Measurements from ENCODE around the gene RYR3. TPM values are rescaled to one million over a fixed set of nuclear protein-coding genes. Genes with fewer than 3 reads are reported as not detected.
"Not testable (repeated sequence)": the region's sequence is repeated elsewhere in the genome, so short reads cannot be mapped to it uniquely, and the experiment has no call there.

RYR3 gene
- total RNA-seq, 4 donors from 2014 or later, result 0.38 to 1.8 (median 1.2) TPM

DNA sequence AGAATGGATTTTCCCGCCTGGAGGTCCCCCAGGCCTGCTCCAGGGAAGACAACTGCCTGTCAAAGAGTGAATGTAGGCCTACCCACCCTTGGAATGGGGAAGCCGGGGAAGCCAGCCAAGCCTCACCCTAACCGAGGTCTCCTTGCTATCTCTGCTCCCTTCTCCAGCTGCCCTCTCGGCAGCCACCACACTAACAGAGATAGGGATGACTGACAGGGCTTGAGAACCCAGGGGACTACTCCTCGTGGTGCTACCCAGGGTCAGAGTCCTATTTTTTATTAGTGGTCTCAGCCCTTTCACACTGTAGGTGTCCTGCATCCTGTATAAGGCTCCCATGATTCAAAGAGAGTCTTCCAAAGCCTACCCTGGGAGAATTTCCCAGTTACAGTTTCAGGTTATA, 496.9 kb downstream of the RYR3 start:
- no peak for TF ChIP-seq POLR2A (IDR thresholded peaks at IDR 0.05)
- TF ChIP-seq, protein P1, sequence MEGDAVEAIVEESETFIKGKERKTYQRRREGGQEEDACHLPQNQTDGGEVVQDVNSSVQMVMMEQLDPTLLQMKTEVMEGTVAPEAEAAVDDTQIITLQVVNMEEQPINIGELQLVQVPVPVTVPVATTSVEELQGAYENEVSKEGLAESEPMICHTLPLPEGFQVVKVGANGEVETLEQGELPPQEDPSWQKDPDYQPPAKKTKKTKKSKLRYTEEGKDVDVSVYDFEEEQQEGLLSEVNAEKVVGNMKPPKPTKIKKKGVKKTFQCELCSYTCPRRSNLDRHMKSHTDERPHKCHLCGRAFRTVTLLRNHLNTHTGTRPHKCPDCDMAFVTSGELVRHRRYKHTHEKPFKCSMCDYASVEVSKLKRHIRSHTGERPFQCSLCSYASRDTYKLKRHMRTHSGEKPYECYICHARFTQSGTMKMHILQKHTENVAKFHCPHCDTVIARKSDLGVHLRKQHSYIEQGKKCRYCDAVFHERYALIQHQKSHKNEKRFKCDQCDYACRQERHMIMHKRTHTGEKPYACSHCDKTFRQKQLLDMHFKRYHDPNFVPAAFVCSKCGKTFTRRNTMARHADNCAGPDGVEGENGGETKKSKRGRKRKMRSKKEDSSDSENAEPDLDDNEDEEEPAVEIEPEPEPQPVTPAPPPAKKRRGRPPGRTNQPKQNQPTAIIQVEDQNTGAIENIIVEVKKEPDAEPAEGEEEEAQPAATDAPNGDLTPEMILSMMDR (IDR thresholded peaks at IDR 0.05), result no peak
- whole genome bisulfite sequencing, 2 donors, result 71 to 78% methylated on average over 5 of the region's 5 CpGs
- intact Hi-C loops (cut with DNase I; ENCODE audit: low total_unique reads), result no loop called here

DNA sequence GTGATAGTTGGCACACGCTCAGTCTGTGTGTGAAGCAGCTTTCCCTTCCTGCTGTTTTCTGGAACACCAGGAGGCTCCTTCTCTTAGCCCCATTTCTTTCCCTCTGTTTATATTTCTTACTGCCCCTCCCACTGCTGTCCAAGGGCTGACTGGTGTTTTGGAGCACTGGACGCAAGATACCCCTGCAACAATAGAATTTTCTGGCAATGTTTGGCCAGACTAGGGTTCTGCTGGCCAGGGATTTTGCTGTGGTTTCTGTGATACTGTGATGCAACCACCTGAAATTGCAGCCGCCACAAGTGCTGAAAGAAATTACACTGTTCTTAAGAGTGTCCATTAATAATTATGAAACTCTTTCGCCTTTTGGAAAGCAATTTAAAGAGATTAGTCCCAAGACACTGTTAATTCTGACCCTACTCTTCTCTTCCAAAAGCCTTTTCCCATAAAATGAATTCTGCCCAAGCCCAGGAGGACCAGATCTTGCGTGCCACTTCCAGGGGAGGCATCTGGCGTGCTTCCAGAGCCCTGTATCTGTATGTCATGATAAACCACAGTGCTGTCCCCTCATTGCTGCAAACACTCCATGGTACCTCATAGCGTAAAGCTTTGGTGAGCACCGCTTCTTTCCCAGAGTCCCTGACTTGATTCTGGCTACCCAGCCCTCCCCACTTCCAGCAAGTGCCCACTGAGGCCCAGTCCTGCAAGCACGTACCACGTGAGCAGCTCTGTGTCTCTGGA, 498.1 kb downstream of the RYR3 start:
- 86 to 88% methylated on average over 10 of the region's 10 CpGs for WGBS, 2 donors
- TF ChIP-seq, protein P1 (IDR thresholded peaks at IDR 0.05), result no peak
- no peak for TF ChIP-seq POLR2A (IDR thresholded peaks at IDR 0.05)

More for the DNA sequence above, 496.9 kb downstream of the RYR3 start:
- DNase-seq (ENCODE audit: low spot score in 2 of 2), result no peak
- no peak overlapping the region for H3K4me3 ChIP-seq (ENCODE audit: low read depth, poor library complexity, severe bottlenecking)

DNA sequence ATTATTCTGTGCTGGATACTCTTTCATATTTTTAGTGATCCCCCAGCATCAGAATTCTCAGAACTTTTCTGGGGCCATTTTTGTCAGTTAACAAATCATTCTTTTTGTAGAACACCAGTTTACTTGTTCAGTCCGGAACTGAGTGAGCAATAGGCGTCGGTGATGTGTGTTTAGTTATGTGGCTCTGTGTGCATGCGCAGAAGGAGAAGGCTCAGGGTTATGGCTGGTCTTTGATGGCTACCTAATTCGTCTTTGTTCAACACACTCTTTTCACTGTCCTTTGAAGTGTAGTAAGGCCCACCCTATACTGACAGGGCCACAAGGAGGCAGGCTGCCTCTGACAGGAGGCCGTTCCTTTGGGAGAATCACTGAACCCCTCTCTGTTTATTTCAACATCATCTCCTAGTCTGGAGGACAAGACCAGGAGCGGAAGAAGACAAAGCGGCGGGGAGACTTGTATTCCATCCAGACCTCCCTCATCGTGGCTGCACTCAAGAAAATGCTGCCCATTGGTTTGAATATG, 499.4 kb downstream of the RYR3 start:
- WGBS, 2 donors, result 90 to 91% methylated on average over 10 of the region's 10 CpGs
- no peak for DNase-seq (ENCODE audit: low spot score in 2 of 2)
- intact Hi-C loops (cut with DNase I; ENCODE audit: low total_unique reads), result no loop called here
- TF ChIP-seq, protein P1 (IDR thresholded peaks at IDR 0.05), result no peak
- TF ChIP-seq POLR2A (IDR thresholded peaks at IDR 0.05), result no peak
- H3K4me3 ChIP-seq (ENCODE audit: low read depth, poor library complexity, severe bottlenecking), result no peak overlapping the region

More for the DNA sequence above, 498.1 kb downstream of the RYR3 start:
- no peak overlapping the region for H3K4me3 ChIP-seq (ENCODE audit: low read depth, poor library complexity, severe bottlenecking)
- intact Hi-C loops (cut with DNase I; ENCODE audit: low total_unique reads), result no loop called here
- no peak for DNase-seq (ENCODE audit: low spot score in 2 of 2)

DNA sequence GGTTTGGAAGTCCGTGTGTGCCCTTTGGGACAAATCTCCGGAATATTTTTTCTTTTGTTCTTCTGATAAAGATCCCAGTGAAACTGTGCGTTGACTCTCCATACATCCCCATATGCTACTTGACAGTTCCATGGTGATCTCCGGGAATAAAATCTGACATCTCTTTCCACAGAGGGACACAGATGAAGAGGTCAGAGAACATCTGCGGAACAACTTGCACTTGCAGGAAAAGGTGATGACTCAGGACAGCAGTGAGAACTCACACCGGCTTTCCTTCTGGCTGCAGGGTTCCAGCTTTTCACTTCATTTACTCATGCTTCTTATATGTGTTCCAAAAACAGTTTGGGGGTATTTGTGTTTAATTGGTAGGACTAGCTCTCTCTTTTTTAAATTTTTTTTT, 500.0 kb downstream of the RYR3 start:
- TF ChIP-seq, protein P1 (IDR thresholded peaks at IDR 0.05), result no peak
- TF ChIP-seq POLR2A (IDR thresholded peaks at IDR 0.05), result no peak
- H3K4me3 ChIP-seq (ENCODE audit: low read depth, poor library complexity, severe bottlenecking), result no peak overlapping the region
- intact Hi-C loops (cut with DNase I; ENCODE audit: low total_unique reads), result no loop called here
- DNase-seq (ENCODE audit: low spot score in 2 of 2), result no peak
- 74 to 75% methylated on average over 6 of the region's 6 CpGs for WGBS, 2 donors

DNA sequence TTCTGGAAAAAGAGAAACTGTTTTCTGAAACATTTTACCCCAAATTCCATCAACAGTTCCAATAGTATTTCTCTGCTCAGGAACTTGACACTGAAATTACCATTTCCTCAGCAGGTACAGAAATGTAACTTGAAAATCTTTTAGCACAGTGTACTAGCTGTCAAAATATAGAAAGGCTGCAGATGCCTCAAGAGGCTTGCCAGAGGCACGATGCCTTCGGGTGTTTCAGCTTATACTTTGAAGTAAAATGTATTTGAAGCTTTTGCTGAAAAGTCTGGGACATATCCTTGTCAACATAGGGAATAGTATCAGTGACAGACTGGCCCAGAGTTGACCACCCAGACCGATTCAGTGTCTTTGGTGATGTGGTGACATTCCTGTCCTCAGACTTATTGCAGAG, 503.1 kb downstream of the RYR3 start:
- no peak for TF ChIP-seq POLR2A (IDR thresholded peaks at IDR 0.05)
- TF ChIP-seq, protein P1 (IDR thresholded peaks at IDR 0.05), result no peak
- WGBS, 2 donors, result 74% methylated on average over 3 of the region's 3 CpGs
- no peak overlapping the region for H3K4me3 ChIP-seq (ENCODE audit: low read depth, poor library complexity, severe bottlenecking)
- DNase-seq (ENCODE audit: low spot score in 2 of 2), result no peak
- intact Hi-C loops (cut with DNase I; ENCODE audit: low total_unique reads), result no loop called here

DNA sequence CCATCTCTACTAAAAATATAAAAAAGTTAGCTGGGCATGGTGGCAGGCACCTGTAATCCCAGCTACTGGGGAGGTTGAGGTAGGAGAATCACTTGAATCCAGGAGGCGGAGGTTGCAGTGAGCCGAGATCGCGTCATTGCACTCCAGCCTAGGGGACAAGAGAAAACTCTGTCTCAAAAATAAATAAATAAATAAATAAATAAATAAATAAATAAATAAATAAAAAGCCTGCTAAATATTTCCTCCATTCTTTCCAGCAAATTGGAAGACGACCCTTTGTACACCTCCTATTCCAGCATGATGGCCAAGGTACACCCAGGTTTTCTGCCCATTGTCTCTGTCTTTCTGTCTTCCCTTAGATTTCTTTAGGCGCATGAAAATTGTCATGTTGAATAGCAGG, 508.7 kb downstream of the RYR3 start:
- DNase-seq (ENCODE audit: low spot score in 2 of 2); H3K4me3 ChIP-seq (ENCODE audit: low read depth, poor library complexity, severe bottlenecking); intact Hi-C loops (cut with DNase I; ENCODE audit: low total_unique reads): not testable (repeated sequence)
- 94 to 95% methylated on average over 6 of the region's 6 CpGs for WGBS, 2 donors

Data from lower leg skin (tissue), 4 donors.